Neural cell (in vitro differentiated cells): ENCODE measurements around the gene RASA4.
"Not testable (repeated sequence)": the region's sequence is repeated elsewhere in the genome, so short reads cannot be mapped to it uniquely, and the experiment has no call there.

Experiments used
- CTCF ChIP-seq: fragments of 450-650 bp; IDR thresholded peaks from 2 replicates; pipeline ENCODE4 v1.5.1; 2014; ENCODE audit warnings: antibody characterized with exemption, mild to moderate bottlenecking, moderate library complexity; ENCODE audit not compliant: poor library complexity, severe bottlenecking
- EZH2 ChIP-seq: fragments of 200-600, 300-800 bp; shearing (Covaris generic), sonication (generic); IDR thresholded peaks from 2 replicates; pipeline ENCODE4 v1.6.1; 2014; ENCODE audit warnings: antibody characterized with exemption, low read length, borderline replicate concordance, mild to moderate bottlenecking; ENCODE audit not compliant: insufficient read depth, poor library complexity, severe bottlenecking

GRCh38 chr7:102616507-102617125, at the start of gene RASA4:
- not testable (repeated sequence) for TF ChIP-seq CTCF, EZH2
